ENCODE data around the gene EPB42. TPM values are rescaled to one million over a fixed set of nuclear protein-coding genes. Genes with fewer than 3 reads are reported as not detected.

The EPB42 gene
- total RNA-seq, 1 experiment from 2014 or later, result not detected

DNA sequence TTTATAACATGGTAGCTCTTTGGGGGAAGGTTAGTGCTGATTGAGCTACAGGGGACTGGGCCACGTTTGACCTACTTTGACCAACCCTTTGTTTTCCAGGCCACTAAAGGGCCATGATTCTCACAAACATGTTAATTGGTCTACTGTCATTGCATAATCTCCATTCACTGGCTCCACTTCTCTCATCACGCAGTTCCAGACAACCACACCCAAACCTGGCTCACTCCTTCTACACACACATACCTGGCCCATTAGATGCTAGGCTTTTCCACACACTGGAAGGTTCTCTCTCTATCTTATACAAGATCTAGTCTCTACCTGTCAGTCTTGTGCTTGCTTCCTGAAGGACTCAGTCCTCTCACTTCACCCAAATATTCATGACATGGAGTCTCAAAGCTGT lies 30.0 kb upstream of the EPB42 start:
- TF ChIP-seq, protein P1, sequence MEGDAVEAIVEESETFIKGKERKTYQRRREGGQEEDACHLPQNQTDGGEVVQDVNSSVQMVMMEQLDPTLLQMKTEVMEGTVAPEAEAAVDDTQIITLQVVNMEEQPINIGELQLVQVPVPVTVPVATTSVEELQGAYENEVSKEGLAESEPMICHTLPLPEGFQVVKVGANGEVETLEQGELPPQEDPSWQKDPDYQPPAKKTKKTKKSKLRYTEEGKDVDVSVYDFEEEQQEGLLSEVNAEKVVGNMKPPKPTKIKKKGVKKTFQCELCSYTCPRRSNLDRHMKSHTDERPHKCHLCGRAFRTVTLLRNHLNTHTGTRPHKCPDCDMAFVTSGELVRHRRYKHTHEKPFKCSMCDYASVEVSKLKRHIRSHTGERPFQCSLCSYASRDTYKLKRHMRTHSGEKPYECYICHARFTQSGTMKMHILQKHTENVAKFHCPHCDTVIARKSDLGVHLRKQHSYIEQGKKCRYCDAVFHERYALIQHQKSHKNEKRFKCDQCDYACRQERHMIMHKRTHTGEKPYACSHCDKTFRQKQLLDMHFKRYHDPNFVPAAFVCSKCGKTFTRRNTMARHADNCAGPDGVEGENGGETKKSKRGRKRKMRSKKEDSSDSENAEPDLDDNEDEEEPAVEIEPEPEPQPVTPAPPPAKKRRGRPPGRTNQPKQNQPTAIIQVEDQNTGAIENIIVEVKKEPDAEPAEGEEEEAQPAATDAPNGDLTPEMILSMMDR (conservative IDR thresholded peaks at IDR 0.05), result no peak
- peaks cover 3% of the 10 kb centered on the region for H3K27me3 Mint-ChIP-seq (ENCODE audit: low read depth)
- H3K79me1 ChIP-seq (ENCODE audit: insufficient read depth, low read depth, low read length, poor library complexity, severe bottlenecking), result no peaks in the 10 kb centered on the region
- no peaks in the 10 kb centered on the region for H3K9me3 ChIP-seq (ENCODE audit: control insufficient read depth, low read depth, low read length)
- H3K56ac ChIP-seq (ENCODE audit: insufficient read length, low read depth, low read length), result no peak overlapping the region
- no peak overlapping the region for H3K4me3 Mint-ChIP-seq
- H3K36me3 Mint-ChIP-seq (ENCODE audit: insufficient read depth in 1 of 3, low read depth in 3 of 3), result no peaks in the 10 kb centered on the region
- WGBS (ENCODE audit: extremely low coverage, insufficient read length, low lambda C conversion rate), result no CpG with 5 or more reads among the region's 2 CpGs
- H3K18ac ChIP-seq (ENCODE audit: insufficient read length, low read depth, low read length), result no peak overlapping the region
- no peak overlapping the region for H3K14ac ChIP-seq (ENCODE audit: insufficient read depth, low read length)
- H4K20me1 ChIP-seq (ENCODE audit: control insufficient read depth, insufficient read depth, insufficient read length), result no peaks in the 10 kb centered on the region
- H3K23me2 ChIP-seq (ENCODE audit: insufficient read length, low read depth, low read length, poor library complexity, severe bottlenecking), result no peaks in the 10 kb centered on the region
- no peak overlapping the region for H3K4ac ChIP-seq (ENCODE audit: low read depth, low read length)
- no peak overlapping the region for H3K27ac Mint-ChIP-seq
- no peak overlapping the region for H2AK5ac ChIP-seq (ENCODE audit: insufficient read length, low read length)
- H3T11ph ChIP-seq (ENCODE audit: low read length), result no peak overlapping the region
- H3K23ac ChIP-seq (ENCODE audit: insufficient read length, low read depth, low read length), result no peak overlapping the region
- H3K4me2 ChIP-seq (ENCODE audit: insufficient read depth, insufficient read length, low read length), result no peak overlapping the region
- H2BK12ac ChIP-seq (ENCODE audit: insufficient read length, low read depth, low read length), result no peak overlapping the region
- no peak overlapping the region for H4K91ac ChIP-seq (ENCODE audit: insufficient read length, low read depth, low read length)
- H3K27me3 ChIP-seq (ENCODE audit: insufficient read depth, low read length), result no peaks in the 10 kb centered on the region
- no peak overlapping the region for H3K9ac ChIP-seq (ENCODE audit: extremely low read depth, insufficient read length, low read length)
- H2AFZ ChIP-seq (ENCODE audit: low read length), result no peak overlapping the region
- DNase-seq, result no peak
- H2BK120ac ChIP-seq (ENCODE audit: low read depth, low read length, poor library complexity, severe bottlenecking), result no peak overlapping the region
- H4K5ac ChIP-seq (ENCODE audit: insufficient read length, low read depth, low read length), result no peak overlapping the region
- no peak overlapping the region for H2BK15ac ChIP-seq (ENCODE audit: low read depth, low read length)
- no peaks in the 10 kb centered on the region for H3K9me3 Mint-ChIP-seq
- no peak overlapping the region for H2BK5ac ChIP-seq (ENCODE audit: insufficient read length, low read length)
- no peak overlapping the region for H2BK20ac ChIP-seq (ENCODE audit: low read depth, low read length, poor library complexity, severe bottlenecking)
- H3K27ac ChIP-seq (ENCODE audit: insufficient read length, low read depth, low read length), result no peak overlapping the region
- no peaks in the 10 kb centered on the region for H3K4me1 Mint-ChIP-seq
- no peaks in the 10 kb centered on the region for H3K4me1 ChIP-seq (ENCODE audit: insufficient read depth, low read length)
- H3K79me2 ChIP-seq (ENCODE audit: insufficient read depth, low read length), result no peaks in the 10 kb centered on the region
- no peak overlapping the region for H4K8ac ChIP-seq (replicated peaks; ENCODE audit: insufficient read length, low read depth, low read length)
